Cardiac fibroblast (primary cell): ENCODE measurements around the gene SEPTIN12.
A peak's percentile ranks its signal among the peaks of the same experiment; 100 is the strongest.

Source experiments
- DNase-seq, 2 donors: peaks; one replicate each; pipeline versions ENCODE4 v3.0.0 to v3.0.0-alpha.2; 2010; ENCODE audit warnings: low read depth in 2 of 2
- H3K4me3 ChIP-seq, 2 donors: replicated peaks in 1 of 2; 1 replicate in 1 of 2; 2 replicates in 1 of 2; pipeline ENCODE4 v1.5.1; 2011; ENCODE audit warnings: low read depth in 2 of 2, low read length in 2 of 2, mild to moderate bottlenecking in 2 of 2, moderate library complexity in 1 of 2
- CTCF ChIP-seq: IDR thresholded peaks from one replicate; pipeline ENCODE4 v1.5.1; 2011; ENCODE audit warnings: low read depth, mild to moderate bottlenecking, low read length, inconsistent platforms

SEPTIN12 gene

GRCh38 chr16:4803898-4804762, 16.0 kb upstream of the SEPTIN12 start:
- no peak for TF ChIP-seq CTCF
- no peak for DNase-seq
- no peak overlapping the region for H3K4me3 ChIP-seq

- no peak for TF ChIP-seq CTCF
- DNase-seq: peak in 1 of 2 donors; percentile 8
- peak overlapping the region in 1 of 2 donors; percentile 78 for H3K4me3 ChIP-seq
Measured at GRCh38 chr16:4803401-4803844, 15.3 kb upstream of the SEPTIN12 start.

GRCh38 chr16:4802659-4803287, 14.6 kb upstream of the SEPTIN12 start:
- peak overlapping the region; percentile 67 to 78 for H3K4me3 ChIP-seq
- no peak for TF ChIP-seq CTCF
- peak; percentile 92 to 93 for DNase-seq

GRCh38 chr16:4801962-4802658, 14.0 kb upstream of the SEPTIN12 start, which contains the start of gene ROGDI:
Gene ROGDI (minus strand): TSS chr16:4802633. CDS start chr16:4802571, 62 bp downstream.
- peak within 1 kb of the TSS; percentile 67 to 78 for H3K4me3 ChIP-seq
- TF ChIP-seq CTCF: no peak
- DNase-seq: peak; percentile 19 to 52

GRCh38 chr16:4801051-4801961, 13.2 kb upstream of the SEPTIN12 start:
- no peak for DNase-seq
- no peak for TF ChIP-seq CTCF
- peak overlapping the region; percentile 67 to 78 for H3K4me3 ChIP-seq
